Muscle of leg (tissue), 11 donors: ENCODE results near the gene EXOC4. TPM values are rescaled to one million over a fixed set of nuclear protein-coding genes. Genes with fewer than 3 reads are reported as not detected.

Experiments used
- DNase-seq: peaks from one replicate; pipeline ENCODE4 v3.0.0; 2013
- H3K27ac ChIP-seq: one replicate; pipeline ENCODE4 v1.5.1; 2013; ENCODE audit warnings: mild to moderate bottlenecking, low read length, control low read depth
- H3K27me3 ChIP-seq: one replicate; pipeline ENCODE4 v1.6.1; 2013; ENCODE audit warnings: low read length; ENCODE audit not compliant: control insufficient read depth, insufficient read depth
- H3K36me3 ChIP-seq: one replicate; pipeline ENCODE4 v1.6.1; 2013; ENCODE audit warnings: low read length; ENCODE audit not compliant: control insufficient read depth, insufficient read depth
- H3K4me1 ChIP-seq: one replicate; pipeline ENCODE4 v1.6.1; 2013; ENCODE audit warnings: low read length; ENCODE audit not compliant: control insufficient read depth, insufficient read depth
- H3K4me3 ChIP-seq: one replicate; pipeline ENCODE4 v1.5.1; 2013; ENCODE audit warnings: low read length, control low read depth
- H3K9me3 ChIP-seq: replicated peaks from 2 replicates; pipeline ENCODE4 v1.6.1; 2013; ENCODE audit warnings: low read depth, low read length; ENCODE audit not compliant: control insufficient read depth
- WGBS: methylation state at CpG from one replicate; pipeline ENCODE4 v1.1.5; 2013; ENCODE audit warnings: missing lambda C conversion rate; ENCODE audit not compliant: insufficient coverage; 5-methylcytosine and 5-hydroxymethylcytosine counted together
- polyA plus RNA-seq, 8 donors: library from polyadenylated mRNA; unstranded; fragments of 120-200 nt; gene quantifications; one replicate each; pipeline versions ENCODE4 v1.2.1 to v1.2.3, GENCODE V29; 2013; ENCODE audit warnings: inconsistent platforms in 1 of 8, low replicate concordance in 1 of 8; ENCODE audit not compliant: insufficient read length in 8 of 8, insufficient read depth in 1 of 8
- total RNA-seq: library from RNA; stranded (reverse); fragments of 120-200 nt; gene quantifications from one replicate; pipeline ENCODE4 v1.2.4, GENCODE V29; 2013

Gene EXOC4
- total and polyA plus RNA-seq, 9 donors: 37.3 to 64.9 (median 41.1) TPM

- Histone ChIP-seq H3K36me3 (no peaks in the 10 kb centered on the region), H3K27me3 (no peaks in the 10 kb centered on the region), H3K4me1 (peaks cover 2% of the 10 kb centered on the region), H3K27ac (no peak overlapping the region), H3K9me3 (no peaks in the 10 kb centered on the region), H3K4me3 (no peak overlapping the region)
- DNase-seq: no peak
- WGBS: no CpG with 5 or more reads among the region's 3 CpGs
Observed at GRCh38 chr7:133652547-133652946, 399.7 kb downstream of the EXOC4 start.

DNA sequence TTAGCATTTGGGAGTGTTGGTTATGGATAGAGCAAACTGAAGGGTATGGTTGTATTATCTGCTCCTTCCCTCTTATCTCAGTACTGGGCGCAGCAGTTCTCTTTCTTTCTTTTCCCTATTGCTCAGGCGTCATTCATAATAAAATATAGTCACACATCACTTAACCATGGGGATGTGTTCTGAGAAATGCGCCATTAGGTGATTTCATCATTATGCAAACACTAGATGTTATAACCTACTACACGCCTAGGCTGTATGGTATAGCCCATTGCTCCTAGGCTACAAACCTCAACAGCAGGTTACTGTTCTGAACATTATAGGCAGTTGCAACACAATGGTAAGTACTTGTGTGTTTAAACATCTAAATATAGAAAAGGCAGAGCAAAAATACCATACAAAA, 401.7 kb downstream of the EXOC4 start:
- H3K4me1 ChIP-seq: peaks cover 2% of the 10 kb centered on the region
- H3K36me3 ChIP-seq: no peaks in the 10 kb centered on the region
- H3K27ac ChIP-seq: no peak overlapping the region
- WGBS: no CpG with 5 or more reads among the region's 4 CpGs
- no peaks in the 10 kb centered on the region for H3K27me3 ChIP-seq
- no peak for DNase-seq
- no peaks in the 10 kb centered on the region for H3K9me3 ChIP-seq
- no peak overlapping the region for H3K4me3 ChIP-seq

DNA sequence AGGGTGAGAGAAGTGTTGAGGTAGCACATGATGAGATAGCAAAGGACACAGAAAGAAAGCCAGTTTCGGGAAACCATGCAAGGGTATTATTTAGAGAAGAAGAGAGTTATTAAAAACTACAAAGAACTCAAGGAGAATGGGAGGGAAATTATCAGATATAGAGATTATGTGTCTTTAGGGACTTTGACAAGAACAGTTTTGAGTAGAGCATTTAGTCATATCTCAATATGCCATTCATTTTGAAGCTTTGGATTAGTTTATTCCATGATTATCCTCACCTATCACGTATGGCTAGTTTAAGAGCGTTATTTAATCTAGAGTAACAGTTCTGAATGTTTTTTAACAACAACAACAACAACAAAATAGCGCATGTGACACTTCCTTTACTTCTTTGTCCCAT, 409.4 kb downstream of the EXOC4 start:
- Histone ChIP-seq H3K27ac (no peak overlapping the region), H3K36me3 (no peaks in the 10 kb centered on the region), H3K4me3 (no peak overlapping the region), H3K27me3 (no peaks in the 10 kb centered on the region), H3K9me3 (no peaks in the 10 kb centered on the region), H3K4me1 (no peaks in the 10 kb centered on the region)
- WGBS: 80% methylated on average over 1 of the region's 4 CpGs
- no peak for DNase-seq

DNA sequence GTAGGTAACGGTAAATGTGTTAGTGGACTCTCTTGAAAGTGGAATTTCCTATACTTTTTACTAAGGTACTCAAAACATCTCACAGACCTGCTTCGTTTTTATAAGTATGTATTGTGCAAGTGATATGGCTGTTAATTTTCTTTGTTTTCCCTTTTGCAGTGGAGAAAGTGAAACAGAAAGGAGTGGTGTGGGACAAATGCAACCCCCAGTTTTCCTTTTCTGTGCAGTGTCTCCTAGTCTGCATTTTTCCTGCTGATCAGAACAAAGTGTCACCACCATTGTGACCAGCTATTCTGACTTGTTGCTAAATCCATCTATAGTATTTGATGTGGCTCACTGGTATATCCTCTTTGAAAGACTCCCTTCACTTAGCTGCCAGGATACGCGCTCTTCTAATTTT, 410.0 kb downstream of the EXOC4 start:
- H3K4me1 ChIP-seq: no peaks in the 10 kb centered on the region
- H3K4me3 ChIP-seq: no peak overlapping the region
- WGBS: 100% methylated on average over 2 of the region's 4 CpGs
- no peaks in the 10 kb centered on the region for H3K27me3 ChIP-seq
- no peak overlapping the region for H3K27ac ChIP-seq
- no peaks in the 10 kb centered on the region for H3K9me3 ChIP-seq
- DNase-seq: no peak
- no peaks in the 10 kb centered on the region for H3K36me3 ChIP-seq

- DNase-seq: no peak
- H3K36me3 ChIP-seq: no peaks in the 10 kb centered on the region
- no peaks in the 10 kb centered on the region for H3K9me3 ChIP-seq
- H3K27me3 ChIP-seq: no peaks in the 10 kb centered on the region
- H3K27ac ChIP-seq: no peak overlapping the region
- no peak overlapping the region for H3K4me3 ChIP-seq
- H3K4me1 ChIP-seq: no peaks in the 10 kb centered on the region
Observed at GRCh38 chr7:133664528-133664927, 411.6 kb downstream of the EXOC4 start.

DNA sequence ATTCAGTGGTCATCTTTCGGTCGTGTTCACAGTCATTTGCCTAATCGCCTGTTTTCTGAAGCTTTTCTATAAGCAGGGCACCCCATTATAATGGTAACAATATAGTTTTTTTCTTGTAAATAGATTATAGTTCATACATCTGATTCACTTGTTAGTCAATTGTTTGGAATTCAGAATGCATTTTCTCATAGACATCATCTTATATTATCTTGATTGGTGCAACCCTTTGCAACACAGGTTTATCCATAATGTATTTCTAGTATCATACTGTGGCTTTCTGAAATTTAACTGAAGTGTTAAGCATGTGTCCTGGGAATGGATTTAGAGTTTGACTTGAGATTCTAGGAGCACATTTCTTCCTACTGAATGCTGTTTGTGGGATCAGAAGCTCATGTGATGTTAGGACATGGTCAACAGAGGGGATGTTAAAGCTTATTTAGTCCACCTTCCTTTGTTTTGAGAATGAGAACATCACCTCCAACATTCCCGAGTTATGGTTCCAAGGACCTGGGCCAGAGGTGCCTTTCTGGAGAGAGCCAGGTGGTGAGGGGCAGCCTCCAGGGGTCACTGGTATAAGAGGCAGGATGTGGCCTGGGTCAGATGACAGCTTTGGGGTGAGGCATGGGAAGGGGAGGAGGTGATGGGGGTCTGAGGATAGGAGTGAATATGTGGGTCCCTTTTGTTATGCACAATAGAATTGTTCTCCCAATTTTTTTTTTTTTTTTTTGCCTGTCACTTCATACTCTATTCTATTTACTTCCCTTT, 415.6 kb downstream of the EXOC4 start:
- no peaks in the 10 kb centered on the region for H3K27me3 ChIP-seq
- no peaks in the 10 kb centered on the region for H3K36me3 ChIP-seq
- no peak overlapping the region for H3K4me3 ChIP-seq
- WGBS: no CpG with 5 or more reads among the region's 4 CpGs
- DNase-seq: no peak
- no peak overlapping the region for H3K27ac ChIP-seq
- H3K9me3 ChIP-seq: no peaks in the 10 kb centered on the region
- no peaks in the 10 kb centered on the region for H3K4me1 ChIP-seq

- Histone ChIP-seq H3K4me1 (no peaks in the 10 kb centered on the region), H3K27me3 (no peaks in the 10 kb centered on the region), H3K36me3 (no peaks in the 10 kb centered on the region), H3K27ac (no peak overlapping the region), H3K4me3 (no peak overlapping the region), H3K9me3 (no peaks in the 10 kb centered on the region)
- 81% methylated on average over 4 of the region's 6 CpGs for WGBS
- DNase-seq: no peak
Observed at GRCh38 chr7:133669061-133669455, 416.2 kb downstream of the EXOC4 start.

- WGBS: 70% methylated on average over 4 of the region's 5 CpGs
- H3K27ac ChIP-seq: no peak overlapping the region
- no peaks in the 10 kb centered on the region for H3K36me3 ChIP-seq
- H3K9me3 ChIP-seq: no peaks in the 10 kb centered on the region
- no peak overlapping the region for H3K4me3 ChIP-seq
- no peaks in the 10 kb centered on the region for H3K4me1 ChIP-seq
- H3K27me3 ChIP-seq: no peaks in the 10 kb centered on the region
- DNase-seq: no peak
Observed at GRCh38 chr7:133670250-133670649, 417.4 kb downstream of the EXOC4 start.

DNA sequence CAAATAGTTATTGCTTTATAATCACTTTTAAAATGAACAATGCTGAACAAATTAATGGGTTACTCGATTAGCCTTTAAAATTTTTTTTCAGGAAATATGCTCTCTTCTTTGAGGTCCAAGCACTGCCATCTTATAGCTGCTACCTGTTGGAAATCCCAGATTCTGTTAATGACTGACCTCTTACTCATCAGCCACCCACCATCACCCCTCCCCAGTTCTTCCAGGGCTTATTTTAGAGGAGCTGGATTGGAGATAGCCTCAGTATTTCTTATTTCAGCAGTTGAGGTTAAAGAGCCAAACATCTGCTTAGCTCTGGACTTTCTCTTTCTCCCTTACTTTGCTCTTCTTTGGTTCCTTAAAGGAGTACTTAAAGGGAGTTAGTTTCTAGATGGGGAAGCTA, 420.0 kb downstream of the EXOC4 start:
- no peaks in the 10 kb centered on the region for H3K27me3 ChIP-seq
- no CpG with 5 or more reads among the region's 1 CpG for WGBS
- no peak overlapping the region for H3K4me3 ChIP-seq
- no peaks in the 10 kb centered on the region for H3K4me1 ChIP-seq
- no peaks in the 10 kb centered on the region for H3K9me3 ChIP-seq
- H3K27ac ChIP-seq: no peak overlapping the region
- H3K36me3 ChIP-seq: no peaks in the 10 kb centered on the region
- DNase-seq: no peak

GRCh38 chr7:133674079-133674763, 421.3 kb downstream of the EXOC4 start:
- Histone ChIP-seq H3K4me1 (no peaks in the 10 kb centered on the region), H3K27me3 (no peaks in the 10 kb centered on the region), H3K9me3 (no peaks in the 10 kb centered on the region), H3K27ac (no peak overlapping the region), H3K36me3 (no peaks in the 10 kb centered on the region), H3K4me3 (no peak overlapping the region)
- no CpG with 5 or more reads among the region's 2 CpGs for WGBS
- DNase-seq: no peak
